NT2/D1 (cell line): ENCODE measurements around the gene PARP11.

Experiments
- SUZ12 ChIP-seq: IDR thresholded peaks from 2 replicates; pipeline ENCODE4 v1.6.1; 2011; ENCODE audit not compliant: insufficient read length, insufficient read depth; ENCODE audit errors: extremely low read depth
- YY1 ChIP-seq: IDR thresholded peaks from 2 replicates; pipeline ENCODE4 v1.6.1; 2011; ENCODE audit not compliant: insufficient read length, insufficient read depth
- ZNF274 ChIP-seq: IDR thresholded peaks from 2 replicates; pipeline ENCODE4 v1.6.1; 2011; ENCODE audit warnings: mild to moderate bottlenecking, low read depth, low read length

DNA sequence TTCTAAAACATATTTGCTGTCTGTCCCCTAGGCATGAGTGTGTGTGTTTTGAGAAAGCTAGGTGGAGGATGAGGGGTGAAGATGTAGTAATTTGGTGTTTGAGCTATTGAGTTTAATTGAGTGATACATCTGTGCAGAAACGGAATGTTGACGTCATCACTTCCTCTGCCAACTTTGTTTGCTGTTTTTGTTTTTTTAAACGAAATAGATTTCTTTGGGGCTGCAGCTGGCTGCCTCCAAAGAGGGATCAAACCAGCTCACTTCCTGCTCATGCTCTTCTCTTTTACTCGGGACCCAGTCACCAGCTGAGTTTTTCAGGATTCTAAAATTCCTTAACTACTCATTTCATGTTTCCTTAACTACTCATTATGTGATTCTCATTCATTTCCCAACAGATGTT lies 100.8 kb downstream of the PARP11 start:
- TF ChIP-seq ZNF274 (no peak), SUZ12 (no peak), YY1 (no peak)
